GM12878 (cell line): ENCODE data around the gene DEXI. TPM values are rescaled to one million over a fixed set of nuclear protein-coding genes. Genes with fewer than 3 reads are reported as not detected.

Source experiments
- ATAC-seq: fragments of 200-7000 bp; cut with Tn5 transposase; 3 replicates; pipeline ENCODE4 v1.9.1; 2020; ENCODE audit warnings: mild to moderate bottlenecking, moderate library complexity
- BruUV-seq: library from RNA; stranded (reverse); fragments of 400-500 nt; replicated peaks from 2 replicates; lab custom pipeline; 2021; lab: Mats Ljungman, UMichigan
- CTCF ChIA-PET: fragments of 300-600 bp; sonication (Branson Sonifier 250); formaldehyde crosslinking; extraction: SDS; loops from one replicate; lab custom pipeline; 2021; ENCODE audit warnings: inconsistent platforms; lab: Yijun Ruan, JAX
- POLR2A ChIA-PET: fragments of 350-600 bp; formaldehyde crosslinking; extraction: SDS; loops from one replicate; lab custom pipeline; 2021; ENCODE audit warnings: inconsistent platforms; lab: Charles Lee
- RAD21 ChIA-PET: fragments of 300-600 bp; sonication (Branson Sonifier 250); formaldehyde crosslinking; loops from one replicate; lab custom pipeline; 2023; ENCODE audit warnings: antibody characterized with exemption; ENCODE audit not compliant: unreplicated experiment; lab: Charles Lee
- SMC1A ChIA-PET: fragments of 300-600 bp; sonication (Branson Sonifier 250); formaldehyde crosslinking; loops from one replicate; lab custom pipeline; 2023; ENCODE audit not compliant: unreplicated experiment, uncharacterized antibody; lab: Charles Lee
- DNase-seq: peaks from one replicate; pipeline ENCODE4 v3.0.0-alpha.2; 2011; ENCODE audit warnings: low read depth, low spot score
- FAIRE-seq: peaks from 3 replicates; lab custom pipeline; 2011; peaks lifted over from hg19 to GRCh38; lab: Jason Lieb, UNC
- H2AFZ ChIP-seq: 2 replicates; pipeline ENCODE4 v1.6.0; 2011; ENCODE audit warnings: low read depth, low read length, control low read depth; ENCODE audit not compliant: control insufficient read depth
- H3K27ac ChIP-seq: 2 replicates; pipeline ENCODE4 v1.5.1; 2011; ENCODE audit warnings: control low read depth; ENCODE audit not compliant: control insufficient read depth, insufficient read depth
- H3K27me3 ChIP-seq, 2 experiments: replicated peaks in 1 of 2; 2 replicates each; pipeline versions ENCODE4 v1.6.0 to v1.6.1; 2011; ENCODE audit warnings: low read length in 1 of 2; ENCODE audit not compliant: control insufficient read depth in 2 of 2, insufficient read depth in 2 of 2
- H3K36me3 ChIP-seq, 2 experiments: 2 replicates each; pipeline ENCODE4 v1.5.1; 2011; ENCODE audit warnings: low read length in 1 of 2; ENCODE audit not compliant: control insufficient read depth in 2 of 2, insufficient read depth in 2 of 2
- H3K4me1 ChIP-seq: 2 replicates; pipeline ENCODE4 v1.6.1; 2011; ENCODE audit warnings: mild to moderate bottlenecking, low read length, moderate library complexity, mixed read lengths; ENCODE audit not compliant: control insufficient read depth, insufficient read depth
- H3K4me2 ChIP-seq: 2 replicates; pipeline ENCODE4 v1.6.0; 2011; ENCODE audit warnings: control low read depth; ENCODE audit not compliant: control insufficient read depth, insufficient read depth
- H3K4me3 ChIP-seq: fragments of 200-600 bp; sonication (generic); 2 replicates; pipeline ENCODE4 v1.5.1; 2016
- H3K79me2 ChIP-seq: 2 replicates; pipeline ENCODE4 v1.6.0; 2011; ENCODE audit warnings: low read length; ENCODE audit not compliant: control insufficient read depth, insufficient read depth
- H3K9ac ChIP-seq: 2 replicates; pipeline ENCODE4 v1.8.0; 2011; ENCODE audit warnings: low read length, control low read depth, mixed read lengths; ENCODE audit not compliant: control insufficient read depth, insufficient read depth
- H3K9me3 ChIP-seq: replicated peaks from 3 replicates; pipeline ENCODE4 v1.5.1; 2011; ENCODE audit warnings: mild to moderate bottlenecking, low read length; ENCODE audit not compliant: control insufficient read depth, insufficient read depth
- H4K20me1 ChIP-seq: 2 replicates; pipeline ENCODE4 v1.6.0; 2011; ENCODE audit not compliant: control insufficient read depth, insufficient read depth
- ASH2L ChIP-seq: fragments of 300-600, 200-600 bp; sonication (generic); IDR thresholded peaks from 2 replicates; pipeline ENCODE4 v1.6.1; 2017; ENCODE audit warnings: low read depth, mild to moderate bottlenecking, borderline replicate concordance
- BACH1 ChIP-seq: fragments of 450-650 bp; IDR thresholded peaks from 2 replicates; pipeline ENCODE4 v1.6.1; 2017; ENCODE audit warnings: mild to moderate bottlenecking, borderline replicate concordance
- CBFB ChIP-seq: IDR thresholded peaks from 2 replicates; pipeline ENCODE4 v1.6.1; 2016; ENCODE audit warnings: antibody characterized with exemption, low read depth
- CBX5 ChIP-seq: sonication (generic); IDR thresholded peaks from 2 replicates; pipeline ENCODE4 v1.6.1; 2016; ENCODE audit warnings: low read depth, moderate library complexity, mild to moderate bottlenecking, inconsistent platforms
- CEBPZ ChIP-seq: fragments of 150-350 bp; IDR thresholded peaks from 2 replicates; pipeline ENCODE4 v1.6.1; 2016; ENCODE audit warnings: low read depth, low read length
- FOS ChIP-seq: IDR thresholded peaks from 3 replicates; pipeline ENCODE4 v1.6.1; 2011; ENCODE audit warnings: borderline replicate concordance; ENCODE audit not compliant: insufficient read length; ENCODE audit errors: extremely low read depth
- JUNB ChIP-seq: IDR thresholded peaks from 2 replicates; pipeline ENCODE4 v1.6.1; 2016; ENCODE audit warnings: antibody characterized with exemption, mild to moderate bottlenecking
- NBN ChIP-seq: fragments of 450-650 bp; IDR thresholded peaks from 2 replicates; pipeline ENCODE4 v1.6.1; 2016
- POLR2AphosphoS2 ChIP-seq: IDR thresholded peaks from 2 replicates; pipeline ENCODE4 v1.6.1; 2011; ENCODE audit warnings: low read depth, mild to moderate bottlenecking, low read length, improper control_type of control experiment, moderate library complexity
- RELA ChIP-seq: fragments of 450-650 bp; IDR thresholded peaks from 2 replicates; pipeline ENCODE4 v1.8.0; 2014; ENCODE audit warnings: borderline replicate concordance; ENCODE audit not compliant: partially characterized antibody
- SREBF2 ChIP-seq: IDR thresholded peaks from 2 replicates; pipeline ENCODE4 v1.6.1; 2012; ENCODE audit warnings: mild to moderate bottlenecking, low read length
- SUZ12 ChIP-seq: fragments of 200-600 bp; sonication (generic); IDR thresholded peaks from one replicate; pipeline ENCODE4 v1.6.1; 2018; ENCODE audit warnings: antibody characterized with exemption, mild to moderate bottlenecking; ENCODE audit not compliant: unreplicated experiment
- TARDBP ChIP-seq: IDR thresholded peaks from 2 replicates; pipeline ENCODE4 v1.6.1; 2016; ENCODE audit warnings: borderline replicate concordance
- ZNF24 ChIP-seq: fragments of 450-650 bp; IDR thresholded peaks from 2 replicates; pipeline ENCODE4 v1.6.1; 2017; ENCODE audit warnings: antibody characterized with exemption, mild to moderate bottlenecking
- ZSCAN29 ChIP-seq: fragments of 450-650 bp; IDR thresholded peaks from 2 replicates; pipeline ENCODE4 v1.6.1; 2017; ENCODE audit warnings: mild to moderate bottlenecking, moderate library complexity
- WGBS: methylation state at CpG from one replicate; pipeline ENCODE4 v1.1.6; 2016; ENCODE audit warnings: low lambda C conversion rate; ENCODE audit not compliant: insufficient replicate concordance, insufficient coverage; ENCODE audit errors: missing lambda C conversion rate; 5-methylcytosine and 5-hydroxymethylcytosine counted together
- in situ Hi-C: fragments of 300-500 bp; cut with MboI; formaldehyde crosslinking; loops from 9 replicates; pipeline ENCODE4 v1.14.3; 2018; ENCODE audit warnings: mixed read lengths
- intact Hi-C: fragments of 100-400 bp; cut with micrococcal nuclease; formaldehyde crosslinking; loops from one replicate; pipeline ENCODE4 v1.14.2; 2022; ENCODE audit not compliant: unreplicated experiment
- polyA plus RNA-seq, 11 experiments: library from polyadenylated mRNA; depleted of rRNA in 4 of 11; unstranded in 6 of 11; stranded (reverse) in 5 of 11; fragments of >200 nt; fragmentation: Nextera tagmentation in 4 of 11; fragmentation: Illumina TruSeq in 1 of 11; extraction: Ambion mirVana in 4 of 11; extraction: Trizol in 1 of 11; gene quantifications; 1 replicate in 1 of 11; 2 replicates in 10 of 11; pipeline versions ENCODE4 v1.2.1 to v1.2.3, GENCODE V29; 2011 to 2016; ENCODE audit warnings: inconsistent platforms in 2 of 11, missing spikeins in 2 of 11, low read depth in 1 of 11
- total RNA-seq, 4 experiments: library from RNA; depleted of rRNA in 3 of 4; stranded (reverse); fragments of >200 nt in 3 of 4; fragmentation: Illumina TruSeq in 1 of 4; extraction: Trizol in 1 of 4; gene quantifications; 2 replicates each; pipeline versions ENCODE4 v1.2.1 to v1.2.3, GENCODE V29; 2013 to 2021

The DEXI gene
- total and polyA plus RNA-seq, 10 of the 15 experiments (the other 5 are each of a cell fraction or from before 2014, with no cell fraction given): 1.4 to 26.3 (median 18.4) TPM

DNA sequence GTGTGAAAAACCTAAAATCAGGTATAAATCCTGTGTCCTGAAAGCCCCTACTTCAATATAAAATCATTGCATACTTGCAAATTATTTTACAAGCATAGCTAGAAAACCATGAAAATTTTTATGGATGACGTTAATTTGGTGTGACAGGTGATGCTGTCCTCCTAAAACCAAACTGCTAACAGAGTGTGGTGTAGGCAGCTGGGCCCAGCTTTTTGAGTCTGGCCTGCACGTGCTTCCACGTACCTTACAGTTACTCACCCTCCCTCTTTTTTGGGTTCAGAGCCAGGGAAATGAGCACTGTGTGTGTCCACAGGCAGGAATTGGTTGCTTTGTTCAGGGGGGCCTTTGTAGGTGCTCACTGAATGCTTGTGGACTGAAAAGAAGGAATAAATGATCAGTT, 38.5 kb upstream of the DEXI start:
- ATAC-seq (no peak), DNase-seq (no peak), FAIRE-seq (no peak)
- H3K9ac ChIP-seq: no peak overlapping the region
- TF ChIP-seq JUNB (no peak), NBN (no peak), FOS (no peak), CBFB (no peak), POLR2AphosphoS2 (no peak), ASH2L (no peak), RELA (no peak), SUZ12 (no peak), TARDBP (no peak), ZNF24 (no peak), SREBF2 (no peak), CBX5 (no peak), ZSCAN29 (no peak), CEBPZ (no peak), BACH1 (no peak)
- in situ Hi-C loops: no loop called here
- ChIA-PET CTCF (interaction anchor here (0.6 to 2.2 kb wide), 11 partner anchors 10 to 391 kb away, joined by 3 to 16 read pairs (median 5); no protein-coding TSS in a partner anchor), POLR2A (interaction anchor here (1.2 to 2.1 kb wide), 3 partner anchors 16 to 274 kb away, joined by 3 to 15 read pairs (median 3); no protein-coding TSS in a partner anchor), SMC1A (interaction anchor here (0.8 to 1.8 kb wide), 18 partner anchors 8 to 377 kb away, joined by 3 to 7 read pairs (median 4); no protein-coding TSS in a partner anchor), RAD21 (interaction anchor here (0.6 to 1.9 kb wide), 14 partner anchors 9 to 390 kb away, joined by 3 to 19 read pairs (median 4); partner anchors contain the start of gene SOCS1)
- 71% methylated on average over 3 of the region's 3 CpGs for WGBS
- no peaks in the 10 kb centered on the region for H3K9me3 ChIP-seq
- BruUV-seq: no TSS peak
- H3K4me3 ChIP-seq: no peak overlapping the region
- no peak overlapping the region for H3K27ac ChIP-seq
- peaks cover 20% of the 10 kb centered on the region for H3K4me1 ChIP-seq
- no peaks in the 10 kb centered on the region for H3K79me2 ChIP-seq
- intact Hi-C loops: loop anchor here (1.0 to 5.0 kb wide), 3 partner anchors 15 to 276 kb away; partner anchors contain the start of gene SOCS1
- no peak overlapping the region for H3K4me2 ChIP-seq
- H3K27me3 ChIP-seq: no peaks in the 10 kb centered on the region
- peaks cover 9 to 16% of the 10 kb centered on the region in 2 experiments for H3K36me3 ChIP-seq
- H4K20me1 ChIP-seq: no peaks in the 10 kb centered on the region
- H2AFZ ChIP-seq: no peak overlapping the region
